Glutamatergic neuron (in vitro differentiated cells): ENCODE measurements around the gene KLHL1. TPM values are rescaled to one million over a fixed set of nuclear protein-coding genes. Genes with fewer than 3 reads are reported as not detected.
"Not testable (repeated sequence)": the region's sequence is repeated elsewhere in the genome, so short reads cannot be mapped to it uniquely, and the experiment has no call there.

Source experiments
- DNase-seq: peaks from one replicate; pipeline ENCODE4 v3.0.0; 2022
- H3K27ac Mint-ChIP-seq: one replicate; pipeline ENCODE4 v1.8.0; 2020; ENCODE audit warnings: mild to moderate bottlenecking, mixed read lengths, inconsistent platforms; ENCODE audit not compliant: unreplicated experiment
- H3K27me3 Mint-ChIP-seq: one replicate; pipeline ENCODE4 v1.8.0; 2020; ENCODE audit warnings: mild to moderate bottlenecking, moderate library complexity, mixed read lengths, inconsistent platforms; ENCODE audit not compliant: unreplicated experiment
- H3K36me3 Mint-ChIP-seq: one replicate; pipeline ENCODE4 v1.8.0; 2020; ENCODE audit warnings: mild to moderate bottlenecking, mixed read lengths, inconsistent platforms; ENCODE audit not compliant: unreplicated experiment
- H3K4me1 Mint-ChIP-seq: one replicate; pipeline ENCODE4 v1.8.0; 2020; ENCODE audit warnings: mild to moderate bottlenecking, low read depth, mixed read lengths, inconsistent platforms; ENCODE audit not compliant: unreplicated experiment
- H3K4me3 Mint-ChIP-seq: one replicate; pipeline ENCODE4 v1.8.0; 2020; ENCODE audit warnings: mild to moderate bottlenecking, mixed read lengths, inconsistent platforms; ENCODE audit not compliant: unreplicated experiment
- H3K9me3 Mint-ChIP-seq: one replicate; pipeline ENCODE4 v1.8.0; 2020; ENCODE audit warnings: mild to moderate bottlenecking, moderate library complexity, mixed read lengths, inconsistent platforms; ENCODE audit not compliant: unreplicated experiment
- long read RNA-seq: library from polyadenylated mRNA; unstranded; transcript quantifications from one replicate; pipeline ENCODE4 v2.0.0, GENCODE V29; 2020; ENCODE audit not compliant: unreplicated experiment
- total RNA-seq: library from RNA; stranded (reverse); fragmentation: NEBNext Ultra II Directional; extraction: Animal tissue kit (Norgen Biotek cat#: 25700); gene quantifications from one replicate; pipeline ENCODE4 v1.2.1, GENCODE V29; 2021; ENCODE audit not compliant: unreplicated experiment
- TF ChIP-seq, protein P1 (sequence below): fragments of 200-600 bp; sonication (generic); IDR thresholded peaks from one replicate; pipeline ENCODE4 v1.5.0; 2021; ENCODE audit not compliant: partially characterized antibody, unreplicated experiment

KLHL1 gene, protein sequence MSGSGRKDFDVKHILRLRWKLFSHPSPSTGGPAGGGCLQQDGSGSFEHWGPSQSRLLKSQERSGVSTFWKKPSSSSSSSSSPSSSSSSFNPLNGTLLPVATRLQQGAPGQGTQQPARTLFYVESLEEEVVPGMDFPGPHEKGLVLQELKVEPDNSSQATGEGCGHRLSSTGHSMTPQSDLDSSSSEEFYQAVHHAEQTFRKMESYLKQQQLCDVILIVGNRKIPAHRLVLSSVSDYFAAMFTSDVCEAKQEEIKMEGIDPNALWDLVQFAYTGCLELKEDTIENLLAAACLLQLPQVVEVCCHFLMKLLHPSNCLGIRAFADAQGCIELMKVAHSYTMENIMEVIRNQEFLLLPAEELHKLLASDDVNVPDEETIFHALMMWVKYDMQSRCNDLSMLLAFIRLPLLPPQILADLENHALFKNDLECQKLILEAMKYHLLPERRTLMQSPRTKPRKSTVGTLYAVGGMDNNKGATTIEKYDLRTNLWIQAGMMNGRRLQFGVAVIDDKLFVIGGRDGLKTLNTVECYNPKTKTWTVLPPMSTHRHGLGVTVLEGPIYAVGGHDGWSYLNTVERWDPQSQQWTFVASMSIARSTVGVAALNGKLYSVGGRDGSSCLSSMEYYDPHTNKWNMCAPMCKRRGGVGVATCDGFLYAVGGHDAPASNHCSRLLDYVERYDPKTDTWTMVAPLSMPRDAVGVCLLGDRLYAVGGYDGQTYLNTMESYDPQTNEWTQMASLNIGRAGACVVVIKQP
- not detected for total RNA-seq
- long read RNA-seq: 0 reads

DNA sequence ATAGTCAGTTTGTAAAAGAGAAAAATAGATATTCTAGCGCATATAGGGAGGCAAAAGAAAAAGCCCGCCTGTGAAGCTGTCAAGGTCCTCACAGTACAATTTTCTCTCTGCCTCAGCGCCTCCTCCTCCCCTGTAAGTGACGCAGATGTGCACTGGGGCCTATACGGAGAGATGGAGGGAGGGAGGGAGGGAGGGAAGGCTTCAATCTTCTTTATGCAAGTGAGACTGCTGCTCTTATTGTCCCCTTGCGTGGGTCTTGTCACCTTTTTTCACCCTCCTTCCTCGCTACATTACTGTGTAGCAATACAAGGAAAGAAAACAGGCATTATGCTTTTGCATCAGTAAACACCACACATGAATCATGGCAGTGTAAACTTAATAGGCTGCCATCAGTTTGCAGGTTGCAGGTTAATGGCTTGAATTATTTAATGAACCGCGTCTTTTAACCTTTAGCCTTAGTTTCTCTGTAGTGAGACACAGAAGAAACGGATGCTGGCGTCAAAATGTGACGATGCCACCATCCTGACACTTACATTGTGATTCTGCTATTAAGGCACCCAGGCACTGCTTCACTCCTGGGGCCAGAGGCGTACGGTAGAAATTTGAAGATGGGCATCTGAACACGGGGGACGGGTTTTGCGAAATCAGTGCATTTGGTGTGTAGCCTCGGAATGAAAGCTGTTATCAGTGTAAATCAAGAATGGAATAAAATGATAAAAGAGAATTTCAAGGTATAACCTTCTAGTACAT lies at the start of gene KLHL1:
TSS of gene KLHL1 (minus strand) at position 97 of the 750 bp plus-strand sequence. CDS start 753 bp downstream, outside the sequence.
- Mint-ChIP-seq H3K4me1 (no peaks in the 10 kb centered on the region), H3K27me3 (peaks cover 5% of the 10 kb centered on the region), H3K36me3 (no peaks in the 10 kb centered on the region), H3K4me3 (peak within 1 kb of the TSS; percentile 89), H3K9me3 (peaks cover 1% of the 10 kb centered on the region), H3K27ac (no peak within 1 kb of the TSS)
- DNase-seq: peak; percentile 31
- TF ChIP-seq, protein P1, sequence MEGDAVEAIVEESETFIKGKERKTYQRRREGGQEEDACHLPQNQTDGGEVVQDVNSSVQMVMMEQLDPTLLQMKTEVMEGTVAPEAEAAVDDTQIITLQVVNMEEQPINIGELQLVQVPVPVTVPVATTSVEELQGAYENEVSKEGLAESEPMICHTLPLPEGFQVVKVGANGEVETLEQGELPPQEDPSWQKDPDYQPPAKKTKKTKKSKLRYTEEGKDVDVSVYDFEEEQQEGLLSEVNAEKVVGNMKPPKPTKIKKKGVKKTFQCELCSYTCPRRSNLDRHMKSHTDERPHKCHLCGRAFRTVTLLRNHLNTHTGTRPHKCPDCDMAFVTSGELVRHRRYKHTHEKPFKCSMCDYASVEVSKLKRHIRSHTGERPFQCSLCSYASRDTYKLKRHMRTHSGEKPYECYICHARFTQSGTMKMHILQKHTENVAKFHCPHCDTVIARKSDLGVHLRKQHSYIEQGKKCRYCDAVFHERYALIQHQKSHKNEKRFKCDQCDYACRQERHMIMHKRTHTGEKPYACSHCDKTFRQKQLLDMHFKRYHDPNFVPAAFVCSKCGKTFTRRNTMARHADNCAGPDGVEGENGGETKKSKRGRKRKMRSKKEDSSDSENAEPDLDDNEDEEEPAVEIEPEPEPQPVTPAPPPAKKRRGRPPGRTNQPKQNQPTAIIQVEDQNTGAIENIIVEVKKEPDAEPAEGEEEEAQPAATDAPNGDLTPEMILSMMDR: no peak

DNA sequence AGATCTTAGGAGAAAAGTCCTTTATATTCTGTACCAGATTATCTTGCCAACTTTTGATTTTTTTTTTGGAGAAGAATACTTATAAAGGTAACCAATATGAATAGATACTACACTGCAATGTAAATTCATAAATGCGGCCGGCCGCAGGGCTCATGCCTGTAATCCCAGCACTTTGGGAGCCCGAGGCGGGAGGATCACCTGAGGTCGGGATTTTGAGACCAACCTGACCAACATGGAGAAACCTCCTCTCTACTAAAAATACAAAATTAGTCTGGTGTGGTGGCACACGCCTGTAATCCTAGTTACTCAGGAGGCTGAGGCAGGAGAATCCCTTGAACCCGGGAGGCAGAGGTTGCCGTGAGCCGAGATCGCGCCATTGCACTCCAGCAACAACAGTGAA lies 34.4 kb upstream of the KLHL1 start:
- not testable (repeated sequence) for H3K4me1 Mint-ChIP-seq, H3K9me3 Mint-ChIP-seq, H3K36me3 Mint-ChIP-seq, H3K27ac Mint-ChIP-seq, H3K4me3 Mint-ChIP-seq, DNase-seq, H3K27me3 Mint-ChIP-seq

DNA sequence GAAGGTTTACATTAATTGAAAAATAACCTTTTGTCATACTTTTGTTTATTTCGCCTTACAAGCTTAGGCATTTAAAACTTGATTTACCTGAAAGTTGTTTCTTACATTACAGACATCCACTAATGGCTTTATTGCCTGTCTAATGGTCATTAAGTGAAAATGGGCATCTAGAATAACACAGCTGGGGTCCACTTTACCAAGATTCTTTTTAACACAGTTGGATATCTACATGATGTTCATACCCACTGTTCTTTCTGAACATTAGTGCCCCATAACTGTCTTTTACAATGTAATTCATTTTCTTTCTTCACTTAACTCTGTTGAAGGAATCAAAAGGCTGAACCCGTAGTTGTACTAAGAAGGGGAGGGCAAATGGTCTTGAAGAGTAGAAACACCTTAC lies 19.8 kb upstream of the KLHL1 start:
- TF ChIP-seq, protein P1: no peak
- H3K4me3 Mint-ChIP-seq: no peak overlapping the region
- DNase-seq: no peak
- H3K36me3 Mint-ChIP-seq: no peaks in the 10 kb centered on the region
- no peaks in the 10 kb centered on the region for H3K9me3 Mint-ChIP-seq
- H3K27ac Mint-ChIP-seq: no peak overlapping the region
- H3K4me1 Mint-ChIP-seq: no peaks in the 10 kb centered on the region
- no peaks in the 10 kb centered on the region for H3K27me3 Mint-ChIP-seq

DNA sequence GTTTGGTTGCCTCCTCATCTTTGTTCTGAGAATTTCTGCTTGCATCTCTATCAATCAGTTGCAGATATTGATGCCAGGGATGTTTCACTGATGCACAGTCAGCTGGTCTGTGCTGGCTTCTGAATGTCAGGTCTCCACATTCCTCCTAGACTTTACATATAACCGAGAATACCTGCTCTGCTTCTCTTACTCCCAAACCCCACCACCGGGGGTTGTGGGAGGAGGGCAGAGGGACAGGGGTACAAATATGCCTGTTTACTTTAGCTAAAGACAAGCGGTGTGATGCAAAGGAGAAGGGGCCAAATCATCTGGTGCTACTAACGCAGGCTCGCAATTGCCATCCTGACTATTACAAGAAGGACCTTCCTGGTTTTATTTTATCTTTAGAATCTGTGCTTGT lies 17.4 kb upstream of the KLHL1 start:
- H3K27me3 Mint-ChIP-seq: no peaks in the 10 kb centered on the region
- H3K27ac Mint-ChIP-seq: no peak overlapping the region
- no peak overlapping the region for H3K4me3 Mint-ChIP-seq
- TF ChIP-seq, protein P1: no peak
- no peak for DNase-seq
- H3K9me3 Mint-ChIP-seq: no peaks in the 10 kb centered on the region
- H3K4me1 Mint-ChIP-seq: no peaks in the 10 kb centered on the region
- no peaks in the 10 kb centered on the region for H3K36me3 Mint-ChIP-seq

DNA sequence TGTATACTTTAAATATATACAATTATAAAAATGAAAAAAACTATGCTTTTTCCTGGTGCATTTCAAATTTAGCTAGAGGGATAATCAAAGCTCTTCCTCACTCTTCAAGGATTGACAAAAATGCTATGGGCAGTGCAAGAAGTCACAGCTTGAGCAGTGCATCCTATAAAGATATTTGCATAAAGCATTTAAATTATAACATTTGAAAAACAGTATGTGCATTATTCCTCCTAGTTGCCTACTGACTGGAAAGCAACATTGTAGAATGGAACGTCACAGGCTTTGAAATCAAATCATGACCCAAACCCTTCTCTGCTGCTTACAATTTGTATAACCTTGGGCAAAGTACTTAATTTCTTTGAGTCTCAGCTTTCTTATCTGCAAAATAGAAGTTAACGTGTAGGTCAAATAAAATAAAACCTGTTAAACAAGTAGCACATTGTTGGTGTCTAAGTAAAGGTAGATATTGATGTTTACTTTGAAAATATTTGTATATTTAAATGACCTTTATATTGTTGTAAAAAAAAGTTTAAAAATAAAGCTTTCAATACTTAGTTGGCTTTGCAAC lies 9.2 kb upstream of the KLHL1 start:
- Mint-ChIP-seq H3K4me1 (no peaks in the 10 kb centered on the region), H3K27ac (no peak overlapping the region)
- TF ChIP-seq, protein P1: no peak

More for the DNA sequence above, 9.2 kb upstream of the KLHL1 start:
- Mint-ChIP-seq H3K9me3 (no peaks in the 10 kb centered on the region), H3K27me3 (no peaks in the 10 kb centered on the region), H3K4me3 (no peak overlapping the region), H3K36me3 (no peaks in the 10 kb centered on the region)
- no peak for DNase-seq
